Stimulated activated CD4-positive, alpha-beta T cell treated with anti-CD3 and anti-CD28 coated beads, Interleukin-15, amount 100 ng/mL, for 24 hours (primary cell): ENCODE results near the gene RWDD4.

Experiments
- DNase-seq: peaks from one replicate; pipeline ENCODE4 v3.0.0-alpha.2; 2020

RWDD4 gene

GRCh38 chr4:183599284-183599683 lies 59.7 kb downstream of the RWDD4 start:
- DNase-seq, result no peak

GRCh38 chr4:183596067-183596757 lies 62.8 kb downstream of the RWDD4 start:
- no peak for DNase-seq

GRCh38 chr4:183594823-183595222 lies 64.2 kb downstream of the RWDD4 start:
- no peak for DNase-seq

GRCh38 chr4:183591301-183591700 lies 67.7 kb downstream of the RWDD4 start:
- no peak for DNase-seq
